Measurements from ENCODE around the gene TRPV4. TPM values are rescaled to one million over a fixed set of nuclear protein-coding genes. Genes with fewer than 3 reads are reported as not detected.

Gene TRPV4
- polyA plus RNA-seq, 1 donor: 0.99 TPM

- no peak for DNase-seq
Measured at GRCh38 chr12:109739747-109740693, 93.2 kb downstream of the TRPV4 start.

GRCh38 chr12:109738878-109739665 is 94.1 kb downstream of the TRPV4 start:
- DNase-seq: no peak

GRCh38 chr12:109738209-109738608 is 95.0 kb downstream of the TRPV4 start:
- DNase-seq: no peak

GRCh38 chr12:109737631-109738030 is 95.6 kb downstream of the TRPV4 start:
- no peak for DNase-seq

- no peak for DNase-seq
Measured at GRCh38 chr12:109737126-109737525, 96.1 kb downstream of the TRPV4 start.

GRCh38 chr12:109736552-109737108 is 96.6 kb downstream of the TRPV4 start:
- peak; percentile 54 for DNase-seq

GRCh38 chr12:109735825-109736551 is 97.2 kb downstream of the TRPV4 start:
- DNase-seq: no peak

GRCh38 chr12:109735051-109735521 is 98.1 kb downstream of the TRPV4 start:
- DNase-seq: no peak

GRCh38 chr12:109734219-109735000 is 98.8 kb downstream of the TRPV4 start:
- no peak for DNase-seq

Other genes starting within 250 kb of the TRPV4 start
- gene FAM222A, start 119.6 kb downstream of the TRPV4 start, polyA plus RNA-seq (ENCODE audit: insufficient read length): 11.0 TPM
- 20.5 TPM for gene GLTP, start 47.1 kb upstream of the TRPV4 start, polyA plus RNA-seq (ENCODE audit: insufficient read length)
- gene TCHP, start 66.9 kb upstream of the TRPV4 start, polyA plus RNA-seq (ENCODE audit: insufficient read length): 25.3 TPM
- 57.8 TPM for gene GIT2, start 163.0 kb upstream of the TRPV4 start, polyA plus RNA-seq (ENCODE audit: insufficient read length)
- gene ANKRD13A, start 166.0 kb upstream of the TRPV4 start, polyA plus RNA-seq (ENCODE audit: insufficient read length): 53.3 TPM
- gene C12orf76, start 215.1 kb upstream of the TRPV4 start, polyA plus RNA-seq (ENCODE audit: insufficient read length): 33.7 TPM